GM18951 (cell line): ENCODE results near the gene FHOD3.

Source experiments
- POLR2A ChIP-seq: IDR thresholded peaks from 4 replicates; pipeline ENCODE4 v1.6.1; 2011; ENCODE audit warnings: mild to moderate bottlenecking; ENCODE audit not compliant: insufficient read length, insufficient read depth; ENCODE audit errors: extremely low read depth
- in situ Hi-C: fragments of 300-500 bp; cut with MboI; formaldehyde crosslinking; loops from one replicate; pipeline ENCODE4 v1.12.0; 2022; ENCODE audit warnings: low sequenced_read_pairs, mixed read lengths, inconsistent platforms; ENCODE audit not compliant: unreplicated experiment

The FHOD3 gene

DNA sequence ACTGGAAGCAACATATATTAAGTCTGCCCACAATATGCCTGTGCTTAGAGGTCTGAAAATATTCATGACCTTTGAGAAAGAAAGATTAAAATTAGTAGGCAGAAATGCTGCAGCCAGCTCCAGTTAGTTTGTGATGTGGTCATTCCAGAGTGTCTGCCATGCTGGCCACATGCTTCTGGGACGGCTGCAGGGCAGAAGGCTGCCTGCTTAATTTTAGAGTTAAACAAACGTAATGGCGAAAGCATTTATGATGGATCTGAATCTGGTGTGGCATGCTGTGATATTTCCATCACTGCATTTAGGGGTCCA, 95.4 kb downstream of the FHOD3 start:
- no peak for TF ChIP-seq POLR2A
- in situ Hi-C loops = no loop called here

DNA sequence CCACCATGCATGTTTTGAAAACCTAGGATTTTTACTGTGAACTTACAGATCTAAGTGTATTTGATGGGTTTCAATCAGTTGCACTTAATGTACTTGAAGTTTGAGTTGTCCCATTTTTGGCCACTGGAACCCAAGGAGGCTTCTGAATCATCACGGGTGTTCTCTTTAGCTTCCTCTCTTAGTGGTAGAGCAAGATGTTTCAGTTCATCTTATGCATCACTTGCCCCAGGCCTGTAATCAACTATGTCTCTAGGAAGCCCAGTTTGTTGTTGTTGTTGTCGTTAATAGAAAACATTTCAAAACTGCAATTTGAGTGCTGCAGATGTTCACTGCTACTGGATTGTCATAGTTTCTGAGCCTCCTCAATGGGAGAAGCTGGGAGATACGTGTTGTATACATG, 97.0 kb downstream of the FHOD3 start:
- in situ Hi-C loops = no loop called here
- TF ChIP-seq POLR2A = no peak

DNA sequence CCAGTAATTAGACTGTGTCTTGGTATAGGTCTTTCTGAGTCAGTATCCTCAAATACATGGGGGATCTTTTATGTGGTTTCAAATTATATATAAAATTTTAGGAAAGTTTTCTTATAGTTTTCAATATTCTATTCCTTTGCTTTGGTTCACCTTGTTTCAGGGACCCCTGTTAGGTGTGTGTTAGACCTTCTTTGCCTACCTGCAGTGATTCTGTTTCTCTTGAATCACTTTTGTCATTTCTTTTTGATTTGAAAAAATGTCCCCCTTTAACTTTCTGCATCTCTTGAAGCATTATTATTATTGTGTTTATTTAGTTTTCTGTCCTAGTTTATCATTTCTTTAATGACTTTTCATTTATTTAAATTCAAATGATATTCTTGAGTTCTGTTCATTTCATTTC, 98.7 kb downstream of the FHOD3 start:
- in situ Hi-C loops = no loop called here
- no peak for TF ChIP-seq POLR2A

DNA sequence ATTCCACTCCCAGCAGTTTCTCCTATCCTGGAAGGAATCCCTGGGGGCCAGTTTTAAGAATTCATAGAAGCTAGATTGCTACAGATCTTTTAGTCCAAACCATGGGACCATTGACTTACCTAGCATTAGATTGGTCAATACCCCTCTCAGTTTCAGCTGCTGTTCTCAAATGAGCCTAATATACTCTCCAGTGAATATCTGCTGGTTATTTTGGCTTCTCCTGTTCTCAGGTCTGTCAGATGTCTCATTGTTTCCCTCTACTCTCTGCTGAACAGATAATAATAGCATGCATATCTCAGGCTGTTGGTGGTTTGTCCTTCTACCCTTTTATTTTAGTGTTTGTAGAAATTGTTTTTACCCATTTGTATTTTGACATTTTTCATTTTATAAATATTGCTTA, 99.5 kb downstream of the FHOD3 start:
- in situ Hi-C loops = no loop called here
- no peak for TF ChIP-seq POLR2A

DNA sequence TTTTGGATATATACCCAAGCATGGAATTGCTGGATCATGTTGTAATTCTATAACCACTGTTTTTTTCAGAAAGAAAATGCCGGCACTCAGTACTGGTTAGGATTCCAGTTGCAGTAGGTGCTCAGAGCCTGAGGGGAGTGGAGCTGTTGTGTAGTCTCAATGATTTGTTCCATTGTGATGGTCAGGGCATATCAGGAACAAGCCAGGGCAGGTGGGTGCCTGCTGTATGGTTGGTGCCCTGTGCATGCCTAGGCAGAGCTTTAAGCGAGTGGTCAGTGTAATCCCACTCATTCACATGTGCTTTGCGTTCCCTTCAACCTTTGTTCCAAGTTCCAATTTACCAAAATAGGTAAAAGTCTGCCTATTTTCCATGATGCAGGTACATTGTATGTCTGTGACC, 100.9 kb downstream of the FHOD3 start:
- in situ Hi-C loops = no loop called here
- TF ChIP-seq POLR2A = no peak

DNA sequence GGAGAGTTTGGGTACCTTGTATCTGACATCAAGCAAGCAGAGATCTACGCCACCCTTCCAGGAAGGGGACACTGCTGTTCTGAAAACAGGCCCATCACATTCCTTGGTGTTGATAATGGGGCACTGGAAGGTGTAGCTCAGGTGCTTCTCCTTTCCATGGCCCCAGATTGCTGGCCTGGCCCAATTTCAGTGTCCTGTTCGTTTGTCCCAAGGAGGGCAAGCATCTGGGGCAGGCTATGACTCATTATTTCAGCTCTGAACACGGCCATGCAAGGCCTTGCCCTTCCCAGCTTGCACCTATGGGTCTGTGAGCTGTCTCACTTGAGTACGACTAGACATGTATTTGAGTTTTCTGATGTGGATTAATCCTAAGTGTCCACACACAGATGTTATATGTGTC, 101.5 kb downstream of the FHOD3 start:
- in situ Hi-C loops = no loop called here
- no peak for TF ChIP-seq POLR2A

- no peak for TF ChIP-seq POLR2A
- in situ Hi-C loops = no loop called here
Observed at GRCh38 chr18:36401462-36401861, 103.9 kb downstream of the FHOD3 start.

DNA sequence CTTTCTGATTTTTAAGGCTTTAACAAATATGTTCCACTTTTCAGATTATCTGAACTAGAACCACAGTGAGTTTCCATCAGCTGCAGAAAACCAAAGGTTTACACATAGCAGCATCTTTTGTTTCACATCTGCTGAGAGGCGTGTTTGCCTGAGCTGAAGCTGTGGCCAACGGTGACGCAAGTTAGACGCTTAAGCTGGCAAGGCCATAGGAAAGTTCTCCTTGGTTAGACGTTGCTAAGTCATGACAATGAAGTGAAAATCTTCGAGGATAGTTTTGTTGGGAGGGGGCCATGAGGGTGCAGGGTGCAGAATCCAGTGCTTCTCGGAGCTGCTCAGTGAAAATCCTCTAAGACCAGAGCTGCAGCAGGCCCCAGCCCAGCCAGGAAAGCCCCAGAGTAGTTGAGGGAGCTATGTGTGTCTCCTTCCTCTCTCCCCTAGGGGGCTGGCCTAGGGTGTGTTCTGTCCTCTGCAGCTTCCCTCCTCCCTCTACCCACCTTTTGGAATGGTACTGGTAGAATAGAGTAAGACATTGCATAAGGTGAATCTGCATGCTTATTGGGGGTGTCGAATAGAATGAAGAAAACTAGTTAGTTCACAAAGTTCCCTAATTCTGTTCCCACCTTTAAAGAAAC, 105.4 kb downstream of the FHOD3 start:
- in situ Hi-C loops = no loop called here
- TF ChIP-seq POLR2A = no peak

- TF ChIP-seq POLR2A = no peak
- in situ Hi-C loops = no loop called here
Observed at GRCh38 chr18:36403896-36404820, 106.6 kb downstream of the FHOD3 start.

- in situ Hi-C loops = no loop called here
- TF ChIP-seq POLR2A = no peak
Observed at GRCh38 chr18:36405611-36406010, 108.1 kb downstream of the FHOD3 start.

GRCh38 chr18:36406805-36407204, 109.3 kb downstream of the FHOD3 start:
- in situ Hi-C loops = no loop called here
- TF ChIP-seq POLR2A = no peak

- no peak for TF ChIP-seq POLR2A
- in situ Hi-C loops = no loop called here
Observed at GRCh38 chr18:36408606-36409005, 111.1 kb downstream of the FHOD3 start.

DNA sequence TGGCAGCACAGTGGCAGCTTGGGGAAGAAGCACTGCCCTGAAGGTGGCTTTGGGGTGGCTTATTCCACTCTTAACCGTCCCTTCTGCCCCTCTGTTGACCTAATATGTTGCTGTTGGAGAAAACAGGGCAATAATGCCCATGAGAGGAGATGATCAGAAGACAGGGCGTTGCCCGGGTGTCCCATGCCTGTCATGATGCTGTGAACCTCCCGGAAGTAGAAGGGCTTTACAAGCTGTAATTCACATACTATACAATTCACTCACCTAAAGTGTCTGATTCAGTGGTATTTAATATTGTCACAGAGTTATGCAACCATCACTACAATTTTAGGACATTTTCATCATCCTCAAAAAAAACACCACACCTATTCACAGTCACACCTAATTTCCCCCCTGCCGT, 112.3 kb downstream of the FHOD3 start:
- in situ Hi-C loops = no loop called here
- no peak for TF ChIP-seq POLR2A

- no peak for TF ChIP-seq POLR2A
- in situ Hi-C loops = no loop called here
Observed at GRCh38 chr18:36410346-36410745, 112.8 kb downstream of the FHOD3 start.
